GM23338 (cell line): ENCODE results near the gene ROR1.

Experiments
- CTCF ChIP-seq, 2 experiments: fragments of 200-600 bp in 1 of 2; sonication (generic) in 1 of 2; conservative IDR thresholded peaks; 2 replicates each; pipeline versions ENCODE4 v1.5.1 to v1.6.1; 2016 to 2017; ENCODE audit warnings: antibody characterized with exemption in 2 of 2, low read depth in 2 of 2, mild to moderate bottlenecking in 2 of 2, moderate library complexity in 1 of 2
- EZH2 ChIP-seq: fragments of 200-600 bp; sonication (generic); IDR thresholded peaks from one replicate; pipeline ENCODE4 v1.8.0; 2017; ENCODE audit warnings: antibody characterized with exemption, mild to moderate bottlenecking, low read depth; ENCODE audit not compliant: unreplicated experiment
- TF ChIP-seq, protein P1 (sequence below): IDR thresholded peaks from one replicate; pipeline ENCODE4 v1.6.1; 2018; ENCODE audit warnings: antibody characterized with exemption; ENCODE audit not compliant: unreplicated experiment

- TF ChIP-seq CTCF (conservative IDR thresholded peaks at IDR 0.05; ENCODE audit: low read depth in 2 of 2) (no peak), EZH2 (no peak)
- TF ChIP-seq, protein P1, sequence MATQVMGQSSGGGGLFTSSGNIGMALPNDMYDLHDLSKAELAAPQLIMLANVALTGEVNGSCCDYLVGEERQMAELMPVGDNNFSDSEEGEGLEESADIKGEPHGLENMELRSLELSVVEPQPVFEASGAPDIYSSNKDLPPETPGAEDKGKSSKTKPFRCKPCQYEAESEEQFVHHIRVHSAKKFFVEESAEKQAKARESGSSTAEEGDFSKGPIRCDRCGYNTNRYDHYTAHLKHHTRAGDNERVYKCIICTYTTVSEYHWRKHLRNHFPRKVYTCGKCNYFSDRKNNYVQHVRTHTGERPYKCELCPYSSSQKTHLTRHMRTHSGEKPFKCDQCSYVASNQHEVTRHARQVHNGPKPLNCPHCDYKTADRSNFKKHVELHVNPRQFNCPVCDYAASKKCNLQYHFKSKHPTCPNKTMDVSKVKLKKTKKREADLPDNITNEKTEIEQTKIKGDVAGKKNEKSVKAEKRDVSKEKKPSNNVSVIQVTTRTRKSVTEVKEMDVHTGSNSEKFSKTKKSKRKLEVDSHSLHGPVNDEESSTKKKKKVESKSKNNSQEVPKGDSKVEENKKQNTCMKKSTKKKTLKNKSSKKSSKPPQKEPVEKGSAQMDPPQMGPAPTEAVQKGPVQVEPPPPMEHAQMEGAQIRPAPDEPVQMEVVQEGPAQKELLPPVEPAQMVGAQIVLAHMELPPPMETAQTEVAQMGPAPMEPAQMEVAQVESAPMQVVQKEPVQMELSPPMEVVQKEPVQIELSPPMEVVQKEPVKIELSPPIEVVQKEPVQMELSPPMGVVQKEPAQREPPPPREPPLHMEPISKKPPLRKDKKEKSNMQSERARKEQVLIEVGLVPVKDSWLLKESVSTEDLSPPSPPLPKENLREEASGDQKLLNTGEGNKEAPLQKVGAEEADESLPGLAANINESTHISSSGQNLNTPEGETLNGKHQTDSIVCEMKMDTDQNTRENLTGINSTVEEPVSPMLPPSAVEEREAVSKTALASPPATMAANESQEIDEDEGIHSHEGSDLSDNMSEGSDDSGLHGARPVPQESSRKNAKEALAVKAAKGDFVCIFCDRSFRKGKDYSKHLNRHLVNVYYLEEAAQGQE: no peak
Measured at GRCh38 chr1:63906047-63906704, 132.4 kb downstream of the ROR1 start.
